Head of caudate nucleus (tissue), 42 donors: Measurements from ENCODE around the gene SLA2.
"Not testable (repeated sequence)": the region's sequence is repeated elsewhere in the genome, so short reads cannot be mapped to it uniquely, and the experiment has no call there.

Experiments
- DNase-seq, 42 donors: peaks; one replicate each; pipeline versions ENCODE4 v3.0.0 to v3.0.0-alpha.2; 2020 to 2021; ENCODE audit warnings: mixed read lengths in 7 of 42
- intact Hi-C: fragments of 100-400 bp; cut with DNase I; formaldehyde crosslinking; loops from one replicate; pipeline ENCODE4 v1.15.0; 2022

SLA2 gene

GRCh38 chr20:36585410-36586125, 60.4 kb downstream of the SLA2 start:
- intact Hi-C loops: no loop called here
- no peak for DNase-seq

- intact Hi-C loops: no loop called here
- DNase-seq: no peak
Measured at GRCh38 chr20:36584018-36584481, 61.9 kb downstream of the SLA2 start.

- DNase-seq: no peak
- intact Hi-C loops: no loop called here
Measured at GRCh38 chr20:36582821-36583220, 63.2 kb downstream of the SLA2 start.

- DNase-seq: peak in 1 of 42 donors; percentile 52
- intact Hi-C loops: no loop called here
Measured at GRCh38 chr20:36582322-36582721, 63.7 kb downstream of the SLA2 start.

- intact Hi-C loops: no loop called here
- DNase-seq: no peak
Measured at GRCh38 chr20:36579996-36580545, 65.9 kb downstream of the SLA2 start.

GRCh38 chr20:36578356-36579041, 67.5 kb downstream of the SLA2 start:
- intact Hi-C loops: no loop called here
- no peak for DNase-seq

GRCh38 chr20:36576081-36576445, 69.9 kb downstream of the SLA2 start:
- no peak for DNase-seq
- intact Hi-C loops: no loop called here

- DNase-seq: peak in 19 of 42 donors; percentile 5 to 51 (median 25)
- intact Hi-C loops: no loop called here
Measured at GRCh38 chr20:36574366-36575135, 71.4 kb downstream of the SLA2 start.

GRCh38 chr20:36573798-36574365, 72.1 kb downstream of the SLA2 start:
- intact Hi-C loops: no loop called here
- peak in 35 of 42 donors; percentile 18 to 73 (median 42) for DNase-seq

GRCh38 chr20:36573103-36573797, 72.7 kb downstream of the SLA2 start, which contains the start of gene TGIF2:
TGIF2 (plus strand) TSS chr20:36573597; CDS start chr20:36578775, 5,178 bp downstream.
- intact Hi-C loops: no loop called here
- DNase-seq: peak in 37 of 42 donors; percentile 22 to 71 (median 45)

- intact Hi-C loops: no loop called here
- no peak for DNase-seq
Measured at GRCh38 chr20:36572701-36573102, 73.3 kb downstream of the SLA2 start.

GRCh38 chr20:36571564-36572504, 74.2 kb downstream of the SLA2 start:
- no peak for DNase-seq
- intact Hi-C loops: no loop called here

GRCh38 chr20:36569847-36570429, 76.1 kb downstream of the SLA2 start:
- no peak for DNase-seq
- intact Hi-C loops: no loop called here

- intact Hi-C loops: no loop called here
- DNase-seq: no peak
Measured at GRCh38 chr20:36565520-36565919, 80.5 kb downstream of the SLA2 start.

GRCh38 chr20:36564726-36565121, 81.3 kb downstream of the SLA2 start:
- DNase-seq, intact Hi-C loops: not testable (repeated sequence)

GRCh38 chr20:36564078-36564725, 81.8 kb downstream of the SLA2 start:
- DNase-seq, intact Hi-C loops: not testable (repeated sequence)

GRCh38 chr20:36563374-36563773, 82.6 kb downstream of the SLA2 start:
- intact Hi-C loops: no loop called here
- DNase-seq: no peak
